Peyer's patch (tissue), 4 donors: ENCODE data around the gene KCNJ3.

ENCODE experiments used
- CTCF ChIP-seq, 6 experiments: fragments of 450-650 bp in 4 of 6; fragments of 200-600 bp in 2 of 6; sonication (generic) in 1 of 6; IDR thresholded peaks; one replicate each; pipeline ENCODE4 v1.5.1; 2017 to 2019; ENCODE audit warnings: antibody characterized with exemption in 6 of 6, mild to moderate bottlenecking in 3 of 6, moderate library complexity in 1 of 6
- POLR2A ChIP-seq, 2 donors: fragments of 450-650 bp; IDR thresholded peaks; one replicate each; pipeline ENCODE4 v1.5.1; 2017; ENCODE audit warnings: antibody characterized with exemption in 2 of 2, mild to moderate bottlenecking in 2 of 2, moderate library complexity in 2 of 2

GRCh38 chr2:154700136-154700535, 1.6 kb downstream of the KCNJ3 start:
- TF ChIP-seq CTCF (IDR thresholded peaks at IDR 0.05) (peak in 3 of 6 experiments; percentile 16 to 34 (median 28)), POLR2A (IDR thresholded peaks at IDR 0.05) (no peak)
